Hematopoietic multipotent progenitor cell treated with erythropoietin and hydrocortisone succinate and interleukin-3 and kit ligand, for 15 days (in vitro differentiated cells): ENCODE measurements around the gene TSACC.

Source experiments
- DNase-seq: peaks from one replicate; pipeline ENCODE4 v3.0.0-alpha.2; 2015; ENCODE audit warnings: low spot score

TSACC gene

GRCh38 chr1:156394835-156395461 is 56.6 kb downstream of the TSACC start:
- DNase-seq, result no peak
